SK-N-SH (cell line): Measurements from ENCODE around the gene SYTL4. TPM values are rescaled to one million over a fixed set of nuclear protein-coding genes. Genes with fewer than 3 reads are reported as not detected.
A peak's percentile ranks its signal among the peaks of the same experiment; 100 is the strongest.

Source experiments
- CTCF ChIA-PET: fragments of 300-600, 350-600 bp; formaldehyde crosslinking; extraction: SDS; loops from one replicate; lab custom pipeline; 2021; lab: Yijun Ruan, JAX
- POLR2A ChIA-PET: fragments of 350-600 bp; sonication (Branson Sonifier 250); formaldehyde crosslinking; extraction: SDS; loops from one replicate; lab custom pipeline; 2020; ENCODE audit warnings: antibody characterized with exemption, inconsistent platforms; lab: Yijun Ruan, JAX
- DNase-seq: peaks from one replicate; pipeline ENCODE4 v3.0.0; 2012
- H2AFZ ChIP-seq: fragments of 200-600 bp; sonication (generic); 2 replicates; pipeline ENCODE4 v1.8.1; 2016; ENCODE audit warnings: antibody characterized with exemption, mild to moderate bottlenecking, low read depth
- H3F3A ChIP-seq: fragments of 200-600 bp; sonication (generic); replicated peaks from 2 replicates; pipeline ENCODE3; 2016; ENCODE audit warnings: antibody characterized with exemption, mild to moderate bottlenecking; ENCODE audit not compliant: insufficient read depth
- H3K27ac ChIP-seq, 2 experiments: fragments of 200-500 bp in 1 of 2; fragments of 200-600 bp in 1 of 2; sonication (Bioruptor generic) in 1 of 2; sonication (generic), shearing (Covaris generic) in 1 of 2; 2 replicates each; pipeline versions ENCODE4 v1.5.1 to v1.6.1; 2014 to 2016; ENCODE audit warnings: low read depth in 2 of 2, inconsistent platforms in 1 of 2, low read length in 1 of 2, mild to moderate bottlenecking in 1 of 2, mixed read lengths in 1 of 2
- H3K27me3 ChIP-seq: fragments of 200-600 bp; sonication (generic), shearing (Covaris generic); 2 replicates; pipeline ENCODE4 v1.6.1; 2016; ENCODE audit warnings: mixed run types; ENCODE audit not compliant: insufficient read depth
- H3K36me3 ChIP-seq, 2 experiments: fragments of 200-500 bp in 1 of 2; fragments of 200-600 bp in 1 of 2; sonication (Bioruptor generic) in 1 of 2; sonication (generic) in 1 of 2; replicated peaks in 1 of 2; 2 replicates each; pipeline versions ENCODE3 to v1.5.1; 2014 to 2016; ENCODE audit warnings: low read length in 1 of 2, mild to moderate bottlenecking in 1 of 2; ENCODE audit not compliant: insufficient read depth in 2 of 2, control insufficient read depth in 1 of 2
- H3K4me1 ChIP-seq, 2 experiments: fragments of 200-500 bp in 1 of 2; fragments of 200-600 bp in 1 of 2; sonication (Bioruptor generic) in 1 of 2; sonication (generic), shearing (Covaris generic) in 1 of 2; 2 replicates each; pipeline versions ENCODE4 v1.5.1 to v1.6.1; 2014 to 2016; ENCODE audit warnings: low read depth in 1 of 2, low read length in 1 of 2, mixed run types in 1 of 2; ENCODE audit not compliant: insufficient read depth in 2 of 2, control insufficient read depth in 1 of 2
- H3K4me2 ChIP-seq: fragments of 200-600 bp; sonication (generic), shearing (Covaris generic); 2 replicates; pipeline ENCODE4 v1.6.1; 2017; ENCODE audit warnings: mixed run types
- H3K4me3 ChIP-seq, 2 experiments: fragments of 200-500 bp in 1 of 2; fragments of 200-600 bp in 1 of 2; sonication (Bioruptor generic) in 1 of 2; sonication (generic), shearing (Covaris generic) in 1 of 2; 2 replicates each; pipeline versions ENCODE4 v1.5.1 to v1.8.1; 2014 to 2016; ENCODE audit warnings: low read depth in 2 of 2, inconsistent platforms in 1 of 2, low read length in 1 of 2, mild to moderate bottlenecking in 1 of 2, mixed read lengths in 1 of 2, moderate library complexity in 1 of 2
- H3K79me2 ChIP-seq: fragments of 200-600 bp; sonication (generic); 2 replicates; pipeline ENCODE4 v1.8.1; 2017; ENCODE audit warnings: mild to moderate bottlenecking; ENCODE audit not compliant: insufficient read depth
- H3K9ac ChIP-seq: fragments of 200-600 bp; sonication (generic); 2 replicates; pipeline ENCODE4 v1.6.1; 2017; ENCODE audit warnings: mixed run types
- H3K9me2 ChIP-seq: fragments of 200-600 bp; sonication (generic); 2 replicates; pipeline ENCODE4 v1.6.1; 2017; ENCODE audit warnings: mixed run types
- H3K9me3 ChIP-seq: fragments of 200-600 bp; sonication (generic); 2 replicates; pipeline ENCODE4 v1.6.1; 2017; ENCODE audit warnings: mixed run types, mild to moderate bottlenecking, moderate library complexity
- H4K20me1 ChIP-seq: fragments of 200-600 bp; sonication (generic); 2 replicates; pipeline ENCODE4 v1.6.1; 2017; ENCODE audit warnings: mild to moderate bottlenecking, mixed run types; ENCODE audit not compliant: insufficient read depth
- CHD2 ChIP-seq: fragments of 150-350 bp; IDR thresholded peaks from 2 replicates; pipeline ENCODE4 v1.6.1; 2018; ENCODE audit warnings: low read length; ENCODE audit not compliant: partially characterized antibody
- EP300 ChIP-seq, 2 experiments: IDR thresholded peaks; 2 replicates each; pipeline versions ENCODE4 v1.4.0 to v1.6.1; 2012; ENCODE audit warnings: borderline replicate concordance in 1 of 2, low read depth in 1 of 2, low read length in 1 of 2
- FOXJ3 ChIP-seq: sonication (generic); formaldehyde crosslinking; IDR thresholded peaks from 2 replicates; pipeline ENCODE4 v1.5.1; 2020; ENCODE audit warnings: mild to moderate bottlenecking, missing genetic modification reagents
- IRF3 ChIP-seq: fragments of 150-350 bp; IDR thresholded peaks from 2 replicates; pipeline ENCODE4 v1.6.1; 2016; ENCODE audit warnings: mild to moderate bottlenecking, low read depth, low read length
- NRF1 ChIP-seq: IDR thresholded peaks from 2 replicates; pipeline ENCODE4 v1.6.1; 2012; ENCODE audit warnings: low read depth, mild to moderate bottlenecking, low read length
- PBX3 ChIP-seq: IDR thresholded peaks from 2 replicates; pipeline ENCODE4; 2012
- RAD21 ChIP-seq: IDR thresholded peaks from 2 replicates; pipeline ENCODE4 v1.6.1; 2012; ENCODE audit warnings: mild to moderate bottlenecking, low read length
- REST ChIP-seq: IDR thresholded peaks from 2 replicates; pipeline ENCODE4 v1.6.1; 2012; ENCODE audit warnings: mild to moderate bottlenecking, low read depth, low read length, moderate library complexity
- TCF12 ChIP-seq: IDR thresholded peaks from 2 replicates; pipeline ENCODE4 v1.4.0; 2012
- TEAD4 ChIP-seq: IDR thresholded peaks from 2 replicates; pipeline ENCODE4 v1.4.0; 2012; ENCODE audit warnings: mild to moderate bottlenecking, borderline replicate concordance; ENCODE audit not compliant: insufficient read depth
- USF1 ChIP-seq: IDR thresholded peaks from 2 replicates; pipeline ENCODE4 v1.4.0; 2012; ENCODE audit warnings: low read depth, borderline replicate concordance
- WGBS: methylation state at CpG from one replicate; pipeline ENCODE4 v1.1.6; 2017; ENCODE audit warnings: low lambda C conversion rate; 5-methylcytosine and 5-hydroxymethylcytosine counted together
- polyA plus RNA-seq, 3 experiments: library from polyadenylated mRNA; depleted of rRNA; stranded (reverse); fragments of >200 nt; gene quantifications; 2 replicates each; pipeline ENCODE4 v1.2.3, GENCODE V29; 2012

SYTL4 gene
- polyA plus RNA-seq, 1 of the 3 experiments (the other 2 are of a cell fraction), result 2.3 TPM

- ChIA-PET POLR2A (no interaction called here), CTCF (interaction anchor here (3.9 to 6.4 kb wide), 3 partner anchors 12 to 95 kb away, joined by 49 to 63 read pairs (median 61); no protein-coding TSS in a partner anchor)
- no peak for TF ChIP-seq NRF1
- peak; percentile 43; the same call in 1 of the 2 replicates for TF ChIP-seq USF1
- Histone ChIP-seq H2AFZ (no peak overlapping the region), H3K4me3 (no peak overlapping the region), H3K79me2 (no peaks in the 10 kb centered on the region), H3K9me3 (no peaks in the 10 kb centered on the region), H3K4me2 (no peak overlapping the region), H3K27me3 (no peaks in the 10 kb centered on the region; the same call in 1 of the 2 replicates), H3K4me1 (no peaks in the 10 kb centered on the region), H3F3A (no peaks in the 10 kb centered on the region), H3K9me2 (no peaks in the 10 kb centered on the region), H3K36me3 (no peaks in the 10 kb centered on the region), H3K9ac (no peak overlapping the region), H4K20me1 (no peaks in the 10 kb centered on the region), H3K27ac (no peak overlapping the region)
- DNase-seq, result no peak
- WGBS, result 36% methylated on average over 3 of the region's 3 CpGs
These were observed 58.4 kb downstream of the SYTL4 start for GRCh38 chrX:100673397-100673953.

- CTCF ChIA-PET, result interaction anchor here (3.9 to 4.0 kb wide), 2 partner anchors 13 to 96 kb away, joined by 49 to 61 read pairs; no protein-coding TSS in a partner anchor
- Histone ChIP-seq H2AFZ (no peak overlapping the region), H3F3A (no peaks in the 10 kb centered on the region)
These were observed 59.0 kb downstream of the SYTL4 start for GRCh38 chrX:100672966-100673365.

More at GRCh38 chrX:100672966-100673365, 59.0 kb downstream of the SYTL4 start:
- Histone ChIP-seq H3K27me3 (no peaks in the 10 kb centered on the region; the same call in 1 of the 2 replicates), H3K4me2 (no peak overlapping the region), H3K4me1 (no peaks in the 10 kb centered on the region), H3K36me3 (no peaks in the 10 kb centered on the region), H3K9me3 (no peaks in the 10 kb centered on the region), H4K20me1 (no peaks in the 10 kb centered on the region), H3K27ac (no peak overlapping the region), H3K4me3 (no peak overlapping the region), H3K9ac (no peak overlapping the region), H3K9me2 (no peaks in the 10 kb centered on the region), H3K79me2 (no peaks in the 10 kb centered on the region)
- TF ChIP-seq REST (no peak), TCF12 (no peak), CHD2 (no peak), TEAD4 (no peak), FOXJ3 (no peak), IRF3 (no peak), EP300 (IDR thresholded peaks at IDR 0.05; ENCODE audit: borderline replicate concordance in 1 of 2, low read depth in 1 of 2, low read length in 1 of 2) (no peak), RAD21 (no peak), PBX3 (no peak)
- no CpG with 5 or more reads among the region's 3 CpGs for WGBS
- POLR2A ChIA-PET, result no interaction called here
- no peak for DNase-seq
